ENCODE data around the gene PRR16. TPM values are rescaled to one million over a fixed set of nuclear protein-coding genes. Genes with fewer than 3 reads are reported as not detected.

Gene PRR16
- total RNA-seq, 2 experiments from 2014 or later, result not detected

- H3K27ac Mint-ChIP-seq, result no peak overlapping the region
- H3K4me3 Mint-ChIP-seq, result no peak overlapping the region
- CTCF ChIA-PET, result interaction anchor here (0.5 kb wide), 1 partner anchor 1203 kb away, joined by 3 read pairs; no protein-coding TSS in a partner anchor
- no peaks in the 10 kb centered on the region for H3K27me3 Mint-ChIP-seq (ENCODE audit: low read depth)
- POLR2A ChIA-PET, result no interaction called here
- H3K9me3 Mint-ChIP-seq (ENCODE audit: insufficient read depth), result peaks cover 7% of the 10 kb centered on the region
- H3K4me1 Mint-ChIP-seq (ENCODE audit: low read depth), result no peaks in the 10 kb centered on the region
- DNase-seq, result no peak
- no peaks in the 10 kb centered on the region for H3K36me3 Mint-ChIP-seq (ENCODE audit: low read depth)
- ATAC-seq, result no peak
These were observed 174.3 kb downstream of the PRR16 start for GRCh38 chr5:120638449-120638848.

- ChIA-PET CTCF (no interaction called here), POLR2A (no interaction called here)
- H3K9me3 Mint-ChIP-seq (ENCODE audit: insufficient read depth), result peaks cover 7% of the 10 kb centered on the region
- no peak overlapping the region for H3K27ac Mint-ChIP-seq
- no peaks in the 10 kb centered on the region for H3K27me3 Mint-ChIP-seq (ENCODE audit: low read depth)
- no peak for ATAC-seq
- no peak for DNase-seq
- no peaks in the 10 kb centered on the region for H3K4me1 Mint-ChIP-seq (ENCODE audit: low read depth)
- no peak overlapping the region for H3K4me3 Mint-ChIP-seq
- H3K36me3 Mint-ChIP-seq (ENCODE audit: low read depth), result no peaks in the 10 kb centered on the region
These were observed 176.7 kb downstream of the PRR16 start for GRCh38 chr5:120640778-120641177.

- H3K9me3 Mint-ChIP-seq (ENCODE audit: insufficient read depth), result no peaks in the 10 kb centered on the region
- H3K36me3 Mint-ChIP-seq (ENCODE audit: low read depth), result no peaks in the 10 kb centered on the region
- H3K4me3 Mint-ChIP-seq, result no peak overlapping the region
- no peaks in the 10 kb centered on the region for H3K27me3 Mint-ChIP-seq (ENCODE audit: low read depth)
- H3K4me1 Mint-ChIP-seq (ENCODE audit: low read depth), result no peaks in the 10 kb centered on the region
- CTCF ChIA-PET, result no interaction called here
- DNase-seq, result no peak
- POLR2A ChIA-PET, result no interaction called here
- no peak overlapping the region for H3K27ac Mint-ChIP-seq
- no peak for ATAC-seq
These were observed 180.4 kb downstream of the PRR16 start for GRCh38 chr5:120644516-120644915.

- Mint-ChIP-seq H3K4me3 (no peak overlapping the region), H3K9me3 (ENCODE audit: insufficient read depth) (no peaks in the 10 kb centered on the region), H3K36me3 (ENCODE audit: low read depth) (no peaks in the 10 kb centered on the region), H3K27me3 (ENCODE audit: low read depth) (no peaks in the 10 kb centered on the region), H3K27ac (no peak overlapping the region), H3K4me1 (ENCODE audit: low read depth) (no peaks in the 10 kb centered on the region)
- ATAC-seq, result no peak
- no peak for DNase-seq
- POLR2A ChIA-PET, result no interaction called here
- CTCF ChIA-PET, result interaction anchor here (1.4 kb wide), 1 partner anchor 12 kb away, joined by 3 read pairs; no protein-coding TSS in a partner anchor
These were observed 191.8 kb downstream of the PRR16 start for GRCh38 chr5:120655828-120656435.

GRCh38 chr5:120657104-120657503, 193.0 kb downstream of the PRR16 start:
- POLR2A ChIA-PET, result no interaction called here
- Mint-ChIP-seq H3K36me3 (ENCODE audit: low read depth) (no peaks in the 10 kb centered on the region), H3K4me3 (no peak overlapping the region), H3K9me3 (ENCODE audit: insufficient read depth) (no peaks in the 10 kb centered on the region), H3K27me3 (ENCODE audit: low read depth) (no peaks in the 10 kb centered on the region), H3K4me1 (ENCODE audit: low read depth) (no peaks in the 10 kb centered on the region), H3K27ac (no peak overlapping the region)
- ATAC-seq, result no peak
- CTCF ChIA-PET, result interaction anchor here (1.4 kb wide), 1 partner anchor 13 kb away, joined by 3 read pairs; no protein-coding TSS in a partner anchor
- DNase-seq, result no peak

GRCh38 chr5:120677481-120677880, 213.4 kb downstream of the PRR16 start:
- ChIA-PET POLR2A (no interaction called here), CTCF (no interaction called here)
- Mint-ChIP-seq H3K36me3 (ENCODE audit: low read depth) (no peaks in the 10 kb centered on the region), H3K4me3 (no peak overlapping the region), H3K27ac (no peak overlapping the region), H3K27me3 (ENCODE audit: low read depth) (no peaks in the 10 kb centered on the region), H3K4me1 (ENCODE audit: low read depth) (no peaks in the 10 kb centered on the region), H3K9me3 (ENCODE audit: insufficient read depth) (peaks cover 5% of the 10 kb centered on the region)
- DNase-seq (no peak), ATAC-seq (no peak)

GRCh38 chr5:120678279-120678678, 214.2 kb downstream of the PRR16 start:
- ATAC-seq, result no peak
- Mint-ChIP-seq H3K36me3 (ENCODE audit: low read depth) (no peaks in the 10 kb centered on the region), H3K27ac (no peak overlapping the region), H3K4me1 (ENCODE audit: low read depth) (no peaks in the 10 kb centered on the region), H3K4me3 (no peak overlapping the region), H3K9me3 (ENCODE audit: insufficient read depth) (peaks cover 9% of the 10 kb centered on the region), H3K27me3 (ENCODE audit: low read depth) (no peaks in the 10 kb centered on the region)
- no peak for DNase-seq
- POLR2A ChIA-PET, result no interaction called here
- CTCF ChIA-PET, result no interaction called here

GRCh38 chr5:120682851-120683250, 218.8 kb downstream of the PRR16 start:
- Mint-ChIP-seq H3K4me1 (ENCODE audit: low read depth) (no peaks in the 10 kb centered on the region), H3K4me3 (no peak overlapping the region), H3K27ac (no peak overlapping the region), H3K36me3 (ENCODE audit: low read depth) (no peaks in the 10 kb centered on the region), H3K9me3 (ENCODE audit: insufficient read depth) (peaks cover 4% of the 10 kb centered on the region), H3K27me3 (ENCODE audit: low read depth) (no peaks in the 10 kb centered on the region)
- ATAC-seq, result no peak
- CTCF ChIA-PET, result no interaction called here
- POLR2A ChIA-PET, result no interaction called here
- DNase-seq, result no peak

GRCh38 chr5:120683580-120683979, 219.5 kb downstream of the PRR16 start:
- POLR2A ChIA-PET, result no interaction called here
- no peaks in the 10 kb centered on the region for H3K4me1 Mint-ChIP-seq (ENCODE audit: low read depth)
- CTCF ChIA-PET, result no interaction called here
- no peaks in the 10 kb centered on the region for H3K27me3 Mint-ChIP-seq (ENCODE audit: low read depth)
- H3K36me3 Mint-ChIP-seq (ENCODE audit: low read depth), result no peaks in the 10 kb centered on the region
- H3K4me3 Mint-ChIP-seq, result no peak overlapping the region
- peaks cover 4% of the 10 kb centered on the region for H3K9me3 Mint-ChIP-seq (ENCODE audit: insufficient read depth)
- no peak overlapping the region for H3K27ac Mint-ChIP-seq
- no peak for ATAC-seq
- DNase-seq, result no peak

- Mint-ChIP-seq H3K4me3 (no peak overlapping the region), H3K4me1 (ENCODE audit: low read depth) (no peaks in the 10 kb centered on the region), H3K27ac (no peak overlapping the region), H3K27me3 (ENCODE audit: low read depth) (no peaks in the 10 kb centered on the region), H3K9me3 (ENCODE audit: insufficient read depth) (peaks cover 4% of the 10 kb centered on the region), H3K36me3 (ENCODE audit: low read depth) (no peaks in the 10 kb centered on the region)
- ChIA-PET POLR2A (no interaction called here), CTCF (no interaction called here)
- ATAC-seq, result no peak
- DNase-seq, result no peak
These were observed 220.1 kb downstream of the PRR16 start for GRCh38 chr5:120684213-120684612.

GRCh38 chr5:120684749-120685415, 220.8 kb downstream of the PRR16 start:
- H3K4me1 Mint-ChIP-seq (ENCODE audit: low read depth), result no peaks in the 10 kb centered on the region
- no peaks in the 10 kb centered on the region for H3K27me3 Mint-ChIP-seq (ENCODE audit: low read depth)
- H3K27ac Mint-ChIP-seq, result no peak overlapping the region
- peaks cover 4% of the 10 kb centered on the region for H3K9me3 Mint-ChIP-seq (ENCODE audit: insufficient read depth)
- ChIA-PET CTCF (no interaction called here), POLR2A (no interaction called here)
- DNase-seq (no peak), ATAC-seq (no peak)
- H3K36me3 Mint-ChIP-seq (ENCODE audit: low read depth), result no peaks in the 10 kb centered on the region
- H3K4me3 Mint-ChIP-seq, result no peak overlapping the region

GRCh38 chr5:120690621-120691407, 226.7 kb downstream of the PRR16 start:
- H3K36me3 Mint-ChIP-seq (ENCODE audit: low read depth), result no peaks in the 10 kb centered on the region
- H3K27ac Mint-ChIP-seq, result no peak overlapping the region
- POLR2A ChIA-PET, result no interaction called here
- no peak overlapping the region for H3K4me3 Mint-ChIP-seq
- CTCF ChIA-PET, result no interaction called here
- H3K27me3 Mint-ChIP-seq (ENCODE audit: low read depth), result no peaks in the 10 kb centered on the region
- DNase-seq (no peak), ATAC-seq (no peak)
- no peaks in the 10 kb centered on the region for H3K9me3 Mint-ChIP-seq (ENCODE audit: insufficient read depth)
- H3K4me1 Mint-ChIP-seq (ENCODE audit: low read depth), result no peaks in the 10 kb centered on the region
